Parathyroid adenoma (tissue), 2 donors: ENCODE measurements around the gene TRAPPC2L.

Experiments
- H2AFZ ChIP-seq: fragments of 300-600 bp; sonication (generic); one replicate; pipeline ENCODE4 v1.7.0; 2017; ENCODE audit warnings: antibody characterized with exemption, mild to moderate bottlenecking
- H3K27ac ChIP-seq: fragments of 300-600 bp; sonication (generic); one replicate; pipeline ENCODE4 v1.7.0; 2017
- H3K27me3 ChIP-seq: fragments of 300-600 bp; sonication (generic); one replicate; pipeline ENCODE4 v1.7.0; 2017; ENCODE audit warnings: low read length; ENCODE audit not compliant: control insufficient read depth, insufficient read depth
- H3K36me3 ChIP-seq: fragments of 300-600 bp; sonication (generic); one replicate; pipeline ENCODE4 v1.7.0; 2017; ENCODE audit warnings: low read length; ENCODE audit not compliant: control insufficient read depth, insufficient read depth
- H3K4me1 ChIP-seq: fragments of 300-600 bp; sonication (generic); one replicate; pipeline ENCODE4 v1.7.0; 2017; ENCODE audit warnings: control low read depth
- H3K4me2 ChIP-seq: fragments of 300-600 bp; sonication (generic); one replicate; pipeline ENCODE4 v1.7.0; 2017; ENCODE audit warnings: low read length
- H3K4me3 ChIP-seq: fragments of 300-600 bp; sonication (generic); one replicate; pipeline ENCODE4 v1.7.0; 2017; ENCODE audit warnings: low read depth, low read length
- H3K79me2 ChIP-seq: fragments of 300-600 bp; sonication (generic); one replicate; pipeline ENCODE4 v1.7.0; 2017; ENCODE audit warnings: control low read depth
- H3K9ac ChIP-seq: fragments of 300-600 bp; sonication (generic); one replicate; pipeline ENCODE4 v1.7.0; 2017; ENCODE audit warnings: mild to moderate bottlenecking
- H3K9me3 ChIP-seq: fragments of 300-600 bp; sonication (generic); one replicate; pipeline ENCODE4 v1.7.0; 2017; ENCODE audit warnings: low read length; ENCODE audit not compliant: control insufficient read depth
- TF ChIP-seq, protein P1 (sequence below): fragments of 300-600 bp; sonication (generic); IDR thresholded peaks from one replicate; pipeline ENCODE4 v1.7.0; 2017; ENCODE audit warnings: antibody characterized with exemption, mild to moderate bottlenecking
- donor health status: primary hyperparathyroidism.

The TRAPPC2L gene

DNA sequence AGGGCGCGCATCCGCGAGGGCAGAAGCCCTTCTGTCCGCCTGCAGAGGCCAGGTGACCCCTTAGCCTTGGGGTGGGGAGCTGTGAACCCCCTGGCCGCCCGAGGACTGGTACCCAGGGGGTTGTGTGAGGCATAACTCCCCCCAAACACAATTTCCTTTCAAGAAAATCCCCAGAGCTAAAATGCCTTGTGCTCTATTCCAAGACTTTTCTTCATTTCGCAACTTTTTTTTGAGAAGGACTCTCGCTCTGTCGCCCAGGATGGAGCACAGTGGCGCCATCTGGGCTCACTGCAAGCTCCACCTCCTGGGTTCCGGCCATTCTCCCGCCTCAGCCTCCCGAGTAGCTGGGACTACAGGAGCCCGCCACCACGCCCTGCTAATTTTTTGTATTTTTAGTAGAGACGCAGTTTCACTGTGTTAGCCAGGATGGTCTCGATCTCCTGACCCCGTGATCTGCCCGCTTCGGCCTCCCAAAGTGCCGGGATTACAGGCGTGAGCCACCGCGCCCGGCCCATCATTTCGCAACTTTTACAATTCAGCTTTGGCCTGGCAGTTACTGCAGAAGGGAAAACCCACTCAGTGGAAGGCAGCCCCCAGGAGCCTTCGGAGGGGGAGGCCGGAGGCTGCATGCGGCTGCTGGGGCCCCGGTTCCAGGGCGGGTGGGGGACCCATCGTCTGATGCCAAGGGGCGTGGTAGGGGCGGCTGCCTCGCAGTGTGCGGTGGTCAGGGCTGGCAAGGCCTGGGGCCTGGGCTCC, 44.2 kb upstream of the TRAPPC2L start:
- no peaks in the 10 kb centered on the region for H3K27me3 ChIP-seq
- H3K4me3 ChIP-seq, result peak overlapping the region; percentile 75
- H2AFZ ChIP-seq, result peak overlapping the region; percentile 89
- TF ChIP-seq, protein P1, sequence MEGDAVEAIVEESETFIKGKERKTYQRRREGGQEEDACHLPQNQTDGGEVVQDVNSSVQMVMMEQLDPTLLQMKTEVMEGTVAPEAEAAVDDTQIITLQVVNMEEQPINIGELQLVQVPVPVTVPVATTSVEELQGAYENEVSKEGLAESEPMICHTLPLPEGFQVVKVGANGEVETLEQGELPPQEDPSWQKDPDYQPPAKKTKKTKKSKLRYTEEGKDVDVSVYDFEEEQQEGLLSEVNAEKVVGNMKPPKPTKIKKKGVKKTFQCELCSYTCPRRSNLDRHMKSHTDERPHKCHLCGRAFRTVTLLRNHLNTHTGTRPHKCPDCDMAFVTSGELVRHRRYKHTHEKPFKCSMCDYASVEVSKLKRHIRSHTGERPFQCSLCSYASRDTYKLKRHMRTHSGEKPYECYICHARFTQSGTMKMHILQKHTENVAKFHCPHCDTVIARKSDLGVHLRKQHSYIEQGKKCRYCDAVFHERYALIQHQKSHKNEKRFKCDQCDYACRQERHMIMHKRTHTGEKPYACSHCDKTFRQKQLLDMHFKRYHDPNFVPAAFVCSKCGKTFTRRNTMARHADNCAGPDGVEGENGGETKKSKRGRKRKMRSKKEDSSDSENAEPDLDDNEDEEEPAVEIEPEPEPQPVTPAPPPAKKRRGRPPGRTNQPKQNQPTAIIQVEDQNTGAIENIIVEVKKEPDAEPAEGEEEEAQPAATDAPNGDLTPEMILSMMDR, result no peak
- H3K9ac ChIP-seq, result no peak overlapping the region
- H3K36me3 ChIP-seq, result no peaks in the 10 kb centered on the region
- no peaks in the 10 kb centered on the region for H3K9me3 ChIP-seq
- H3K4me1 ChIP-seq, result peaks cover 8% of the 10 kb centered on the region
- no peaks in the 10 kb centered on the region for H3K79me2 ChIP-seq
- peak overlapping the region; percentile 12 for H3K27ac ChIP-seq
- peak overlapping the region; percentile 74 for H3K4me2 ChIP-seq

DNA sequence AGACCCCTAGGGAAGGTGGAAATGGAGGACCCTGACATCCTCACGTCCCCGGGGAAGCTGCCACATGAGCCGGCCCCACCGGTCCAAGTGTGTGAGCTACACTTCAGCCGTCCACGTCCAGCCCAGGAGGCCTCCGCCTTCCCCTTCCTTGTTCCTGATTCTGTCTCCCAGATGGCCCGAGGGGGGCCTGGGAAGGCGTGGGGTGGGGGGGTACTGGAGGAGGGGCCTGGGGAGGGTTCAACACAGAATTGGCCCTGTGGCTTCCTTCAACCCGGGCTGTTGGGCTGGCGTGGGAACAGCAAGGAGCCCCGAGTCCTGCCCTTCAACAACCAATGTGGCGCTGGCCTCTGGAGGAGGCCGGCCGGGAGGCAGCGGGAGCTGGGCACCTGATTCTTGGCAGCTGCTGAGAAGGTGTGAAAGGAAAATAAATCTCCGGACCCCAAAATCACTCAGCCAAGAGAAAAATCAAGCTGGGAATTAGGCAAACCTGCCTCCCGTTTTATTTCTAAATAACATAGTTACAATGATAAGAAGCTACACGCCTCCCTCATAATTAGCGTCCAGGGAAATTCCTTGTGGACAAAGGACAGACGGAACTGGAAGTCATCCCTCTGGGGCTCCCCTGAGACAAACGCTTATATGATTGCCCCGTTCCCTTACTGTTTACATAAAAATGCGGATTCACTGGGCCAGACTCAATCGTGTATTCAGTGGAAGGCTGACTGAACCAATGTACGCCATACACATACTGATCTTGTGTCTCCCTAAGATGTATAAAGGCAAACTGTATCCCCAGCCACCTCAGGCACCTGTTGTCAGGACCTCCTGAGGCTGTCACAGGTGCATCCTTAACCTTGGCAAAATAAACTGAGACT, 43.4 kb upstream of the TRAPPC2L start:
- Histone ChIP-seq H3K4me1 (peaks cover 8% of the 10 kb centered on the region), H2AFZ (no peak overlapping the region), H3K4me2 (no peak overlapping the region), H3K36me3 (no peaks in the 10 kb centered on the region), H3K9me3 (no peaks in the 10 kb centered on the region), H3K27me3 (no peaks in the 10 kb centered on the region), H3K9ac (no peak overlapping the region), H3K4me3 (no peak overlapping the region), H3K27ac (no peak overlapping the region), H3K79me2 (no peaks in the 10 kb centered on the region)
- TF ChIP-seq, protein P1, result no peak

DNA sequence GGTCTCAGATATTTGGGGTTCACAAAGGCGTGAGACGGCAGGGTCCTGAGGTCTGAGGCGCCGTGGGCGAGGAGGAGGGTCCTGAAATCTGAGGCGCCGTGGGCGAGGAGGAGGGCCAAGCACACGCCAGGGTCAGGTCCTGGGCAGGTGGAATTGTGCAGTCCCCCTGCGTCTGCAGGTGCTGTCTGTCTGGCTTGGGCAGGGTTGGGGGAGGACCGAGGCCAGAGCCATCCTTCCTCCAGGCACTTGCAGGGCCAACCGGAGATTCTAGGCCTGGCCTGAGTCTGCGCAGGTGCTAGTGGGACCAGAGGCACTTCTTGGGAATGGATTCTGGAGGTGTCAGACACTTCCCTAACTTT, 42.8 kb upstream of the TRAPPC2L start:
- no peaks in the 10 kb centered on the region for H3K36me3 ChIP-seq
- H3K4me1 ChIP-seq, result peaks cover 8% of the 10 kb centered on the region
- no peaks in the 10 kb centered on the region for H3K27me3 ChIP-seq
- no peaks in the 10 kb centered on the region for H3K79me2 ChIP-seq
- H3K4me2 ChIP-seq, result no peak overlapping the region
- no peak overlapping the region for H3K9ac ChIP-seq
- no peak overlapping the region for H3K27ac ChIP-seq
- H2AFZ ChIP-seq, result no peak overlapping the region
- H3K9me3 ChIP-seq, result no peaks in the 10 kb centered on the region
- H3K4me3 ChIP-seq, result no peak overlapping the region
- TF ChIP-seq, protein P1, result no peak

DNA sequence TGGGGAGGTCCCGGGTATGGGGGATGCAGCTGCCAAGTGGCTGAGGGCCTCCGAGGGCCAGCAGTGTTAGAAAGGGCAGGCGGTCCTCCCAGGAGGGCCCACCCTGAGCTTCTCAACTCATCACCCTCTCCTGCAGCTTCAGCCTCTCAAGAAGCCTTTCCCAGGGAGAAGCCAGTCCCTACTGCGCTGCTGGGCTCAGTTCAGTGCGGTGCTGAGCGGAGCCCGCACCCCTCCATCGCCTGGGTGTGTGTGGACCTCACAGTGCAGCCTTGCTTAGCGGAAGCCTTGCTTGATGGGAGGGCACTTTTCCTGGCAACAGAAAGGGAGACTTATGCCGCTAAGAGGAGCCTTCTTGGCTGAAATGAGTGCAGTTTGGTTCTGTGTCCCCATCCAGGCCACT, 41.7 kb upstream of the TRAPPC2L start:
- Histone ChIP-seq H2AFZ (no peak overlapping the region), H3K27me3 (no peaks in the 10 kb centered on the region), H3K9ac (no peak overlapping the region), H3K4me3 (no peak overlapping the region), H3K4me2 (no peak overlapping the region), H3K4me1 (peaks cover 5% of the 10 kb centered on the region), H3K9me3 (no peaks in the 10 kb centered on the region), H3K27ac (no peak overlapping the region), H3K79me2 (no peaks in the 10 kb centered on the region), H3K36me3 (no peaks in the 10 kb centered on the region)
- TF ChIP-seq, protein P1, result no peak
